PC-9 (cell line): ENCODE data around the gene NOX5. TPM values are rescaled to one million over a fixed set of nuclear protein-coding genes. Genes with fewer than 3 reads are reported as not detected.

ENCODE experiments used
- BruUV-seq: library from RNA; stranded (reverse); fragments of 400-500 nt; replicated peaks from 2 replicates; lab custom pipeline; 2021; lab: Mats Ljungman, UMichigan
- CTCF ChIA-PET: fragments of 300-600 bp; sonication (Branson Sonifier 250); formaldehyde crosslinking; loops from one replicate; lab custom pipeline; 2022; ENCODE audit warnings: antibody characterized with exemption; lab: Charles Lee
- POLR2A ChIA-PET: fragments of 300-600 bp; sonication (Branson Sonifier 250); formaldehyde crosslinking; loops from one replicate; lab custom pipeline; 2022; ENCODE audit warnings: antibody characterized with exemption; ENCODE audit not compliant: unreplicated experiment; lab: Charles Lee
- DNase-seq, 2 experiments: peaks; one replicate each; pipeline versions ENCODE4 v3.0.0 to v3.0.0-alpha.2; 2015 to 2022; ENCODE audit warnings: mixed read lengths in 1 of 2
- H2AFZ ChIP-seq: fragments of 200-600 bp; sonication (generic); 2 replicates; pipeline ENCODE4 v1.8.1; 2017; ENCODE audit warnings: antibody characterized with exemption
- H3F3A ChIP-seq: fragments of 200-600 bp; sonication (generic); 2 replicates; pipeline ENCODE4 v1.8.1; 2017; ENCODE audit warnings: antibody characterized with exemption, mild to moderate bottlenecking, low read depth; ENCODE audit not compliant: insufficient read depth
- H3K27ac ChIP-seq: fragments of 200-600 bp; sonication (generic); 2 replicates; pipeline ENCODE4 v1.6.1; 2016; ENCODE audit warnings: mixed run types
- H3K27me3 ChIP-seq: fragments of 200-600 bp; sonication (generic); 2 replicates; pipeline ENCODE4 v1.6.1; 2016; ENCODE audit warnings: low read depth, mixed run types; ENCODE audit not compliant: insufficient read depth
- H3K36me3 ChIP-seq: fragments of 200-600 bp; sonication (generic); 2 replicates; pipeline ENCODE4 v1.6.1; 2016; ENCODE audit warnings: low read depth, mixed run types
- H3K4me1 ChIP-seq: fragments of 200-600 bp; sonication (generic); replicated peaks from 2 replicates; pipeline ENCODE4 v1.6.1; 2016; ENCODE audit warnings: mixed run types; ENCODE audit not compliant: insufficient read depth
- H3K4me2 ChIP-seq: fragments of 200-600 bp; sonication (generic); 2 replicates; pipeline ENCODE4 v1.6.1; 2017; ENCODE audit warnings: mixed run types
- H3K4me3 ChIP-seq: fragments of 200-600 bp; sonication (generic); 2 replicates; pipeline ENCODE4 v1.6.1; 2016; ENCODE audit warnings: mixed run types
- H3K79me2 ChIP-seq: fragments of 200-600 bp; sonication (generic); 2 replicates; pipeline ENCODE4 v1.6.1; 2017; ENCODE audit warnings: low read depth, mixed run types
- H3K9me2 ChIP-seq: fragments of 200-600 bp; sonication (generic); 2 replicates; pipeline ENCODE4 v1.8.1; 2017; ENCODE audit warnings: mild to moderate bottlenecking; ENCODE audit not compliant: insufficient read depth
- H3K9me3 ChIP-seq: fragments of 200-600 bp; sonication (generic); 2 replicates; pipeline ENCODE4 v1.8.1; 2016; ENCODE audit warnings: low read depth; ENCODE audit not compliant: insufficient read depth
- H4K20me1 ChIP-seq: fragments of 200-600 bp; sonication (generic); 2 replicates; pipeline ENCODE4 v1.8.1; 2017; ENCODE audit not compliant: insufficient read depth
- EZH2 ChIP-seq: fragments of 200-600 bp; sonication (generic); IDR thresholded peaks from 2 replicates; pipeline ENCODE4 v1.8.0; 2017; ENCODE audit warnings: antibody characterized with exemption, low read depth
- intact Hi-C: fragments of 100-400 bp; cut with micrococcal nuclease; formaldehyde crosslinking; loops from one replicate; pipeline ENCODE4 v1.10.0; 2022; ENCODE audit not compliant: unreplicated experiment
- total RNA-seq: library from RNA; stranded (reverse); gene quantifications from 2 replicates; pipeline ENCODE4 v1.2.3, GENCODE V29; 2021
- TF ChIP-seq, protein P1 (sequence below): fragments of 200-600 bp; sonication (generic); conservative IDR thresholded peaks from 2 replicates; pipeline ENCODE4 v1.6.1; 2017; ENCODE audit warnings: mixed run types, antibody characterized with exemption, mild to moderate bottlenecking, moderate library complexity

NOX5 gene
- total RNA-seq, 1 experiment from 2014 or later: 1.5 TPM

DNA sequence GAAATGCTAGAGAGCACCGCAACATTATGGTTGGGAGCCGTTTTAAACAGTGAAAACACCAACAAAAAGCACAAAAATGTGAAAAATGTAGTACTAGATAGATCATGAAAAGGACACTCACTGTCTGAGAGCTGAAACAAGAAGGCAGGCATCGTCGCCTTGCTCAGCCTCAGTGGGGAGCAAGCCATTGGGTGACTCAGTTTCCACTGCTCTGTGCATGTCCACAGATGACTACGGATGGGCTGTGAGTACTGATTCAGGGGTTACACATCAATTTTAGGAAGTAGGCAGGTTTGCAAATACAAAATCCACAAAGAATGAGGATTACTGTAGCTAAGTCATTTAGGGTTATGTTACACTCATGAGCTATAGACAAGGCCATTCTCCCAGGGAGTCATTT is 10.8 kb downstream of the NOX5 start:
- H3K4me3 ChIP-seq: no peak overlapping the region

DNA sequence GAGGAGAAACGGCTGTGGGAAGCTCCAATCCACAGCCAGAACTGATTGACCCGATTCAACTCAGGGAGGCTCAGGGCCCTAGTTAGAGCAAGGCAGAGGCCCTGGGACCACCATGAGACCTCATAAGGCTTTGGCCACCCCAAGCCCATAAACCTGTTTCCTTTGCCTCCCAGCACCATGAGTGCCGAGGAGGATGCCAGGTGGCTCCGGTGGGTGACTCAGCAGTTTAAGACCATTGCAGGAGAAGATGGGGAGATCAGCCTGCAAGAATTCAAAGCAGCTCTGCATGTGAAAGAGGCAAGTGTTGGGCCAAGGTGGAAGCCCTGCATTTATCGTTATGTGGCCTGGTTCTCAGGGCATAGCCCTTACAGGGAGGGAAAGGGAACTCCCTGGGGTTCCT is 11.9 kb downstream of the NOX5 start:
- Histone ChIP-seq H2AFZ (no peak overlapping the region), H3K9me3 (no peaks in the 10 kb centered on the region), H3K4me2 (no peak overlapping the region), H3K27ac (no peak overlapping the region), H3K4me3 (no peak overlapping the region), H3F3A (no peaks in the 10 kb centered on the region), H3K79me2 (no peaks in the 10 kb centered on the region), H4K20me1 (no peaks in the 10 kb centered on the region), H3K4me1 (no peaks in the 10 kb centered on the region), H3K27me3 (no peaks in the 10 kb centered on the region), H3K9me2 (no peaks in the 10 kb centered on the region), H3K36me3 (no peaks in the 10 kb centered on the region)
- TF ChIP-seq EZH2: no peak
- TF ChIP-seq, protein P1, sequence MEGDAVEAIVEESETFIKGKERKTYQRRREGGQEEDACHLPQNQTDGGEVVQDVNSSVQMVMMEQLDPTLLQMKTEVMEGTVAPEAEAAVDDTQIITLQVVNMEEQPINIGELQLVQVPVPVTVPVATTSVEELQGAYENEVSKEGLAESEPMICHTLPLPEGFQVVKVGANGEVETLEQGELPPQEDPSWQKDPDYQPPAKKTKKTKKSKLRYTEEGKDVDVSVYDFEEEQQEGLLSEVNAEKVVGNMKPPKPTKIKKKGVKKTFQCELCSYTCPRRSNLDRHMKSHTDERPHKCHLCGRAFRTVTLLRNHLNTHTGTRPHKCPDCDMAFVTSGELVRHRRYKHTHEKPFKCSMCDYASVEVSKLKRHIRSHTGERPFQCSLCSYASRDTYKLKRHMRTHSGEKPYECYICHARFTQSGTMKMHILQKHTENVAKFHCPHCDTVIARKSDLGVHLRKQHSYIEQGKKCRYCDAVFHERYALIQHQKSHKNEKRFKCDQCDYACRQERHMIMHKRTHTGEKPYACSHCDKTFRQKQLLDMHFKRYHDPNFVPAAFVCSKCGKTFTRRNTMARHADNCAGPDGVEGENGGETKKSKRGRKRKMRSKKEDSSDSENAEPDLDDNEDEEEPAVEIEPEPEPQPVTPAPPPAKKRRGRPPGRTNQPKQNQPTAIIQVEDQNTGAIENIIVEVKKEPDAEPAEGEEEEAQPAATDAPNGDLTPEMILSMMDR: no peak
- no TSS peak for BruUV-seq
- intact Hi-C loops: no loop called here
- no peak for DNase-seq
- POLR2A ChIA-PET: no interaction called here
- CTCF ChIA-PET: interaction anchor here (0.6 kb wide), 1 partner anchor 33 kb away, joined by 4 read pairs; no protein-coding TSS in a partner anchor

More for the DNA sequence above, 10.8 kb downstream of the NOX5 start:
- no peaks in the 10 kb centered on the region for H4K20me1 ChIP-seq
- no peaks in the 10 kb centered on the region for H3K27me3 ChIP-seq
- DNase-seq: no peak
- ChIA-PET POLR2A (interaction anchor here (0.7 kb wide), 1 partner anchor 707 kb away, joined by 10 read pairs; no protein-coding TSS in a partner anchor), CTCF (interaction anchor here (0.6 kb wide), 1 partner anchor 397 kb away, joined by 4 read pairs; no protein-coding TSS in a partner anchor)
- intact Hi-C loops: no loop called here
- H3K27ac ChIP-seq: no peak overlapping the region
- no peaks in the 10 kb centered on the region for H3K79me2 ChIP-seq
- TF ChIP-seq, protein P1: no peak
- TF ChIP-seq EZH2: no peak
- H2AFZ ChIP-seq: no peak overlapping the region
- H3K4me2 ChIP-seq: no peak overlapping the region
- no TSS peak for BruUV-seq
- no peaks in the 10 kb centered on the region for H3K4me1 ChIP-seq
- no peaks in the 10 kb centered on the region for H3K9me2 ChIP-seq
- no peaks in the 10 kb centered on the region for H3K9me3 ChIP-seq
- no peaks in the 10 kb centered on the region for H3F3A ChIP-seq
- no peaks in the 10 kb centered on the region for H3K36me3 ChIP-seq

GRCh38 chr15:69027976-69028518 is 13.6 kb downstream of the NOX5 start:
- BruUV-seq: no TSS peak
- POLR2A ChIA-PET: no interaction called here
- Histone ChIP-seq H3K79me2 (no peaks in the 10 kb centered on the region), H3K36me3 (no peaks in the 10 kb centered on the region), H3F3A (no peaks in the 10 kb centered on the region), H3K4me3 (no peak overlapping the region), H3K27me3 (no peaks in the 10 kb centered on the region), H3K4me2 (no peak overlapping the region), H3K27ac (no peak overlapping the region), H2AFZ (no peak overlapping the region), H4K20me1 (no peaks in the 10 kb centered on the region), H3K4me1 (no peaks in the 10 kb centered on the region), H3K9me3 (no peaks in the 10 kb centered on the region), H3K9me2 (no peaks in the 10 kb centered on the region)
- DNase-seq: no peak
- CTCF ChIA-PET: no interaction called here
- intact Hi-C loops: no loop called here
- TF ChIP-seq, protein P1: no peak
- TF ChIP-seq EZH2: no peak
